Measurements from ENCODE around the gene OR1K1.

DNA sequence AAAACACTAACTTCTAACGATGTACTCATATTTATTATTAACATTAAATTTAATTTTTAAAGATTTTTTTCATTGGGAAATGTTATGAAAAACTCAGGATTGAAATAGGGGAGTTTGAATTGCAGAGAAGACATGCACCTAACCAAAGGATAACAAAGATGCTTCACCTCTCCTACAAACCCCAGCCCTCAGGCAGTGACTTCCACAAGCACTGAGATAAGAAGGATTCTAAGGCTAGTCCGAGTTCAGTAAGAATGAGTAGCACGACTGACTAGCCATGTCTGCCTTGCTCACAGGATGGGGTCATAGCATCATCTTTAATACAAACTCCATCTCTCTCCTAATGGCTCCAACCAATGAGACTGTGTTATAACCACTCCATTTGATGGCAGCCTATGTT, 18.3 kb upstream of the OR1K1 start:
- TF ChIP-seq CTCF (IDR thresholded peaks at IDR 0.05; ENCODE audit: extremely low read depth in 1 of 2, insufficient read depth in 1 of 2, low read depth in 1 of 2, low read length in 2 of 2) (no peak), EZH2 (IDR thresholded peaks at IDR 0.05; ENCODE audit: borderline replicate concordance, low read depth, low read length, severe bottlenecking) (no peak), POLR2A (IDR thresholded peaks at IDR 0.05; ENCODE audit: low read depth, low read length) (no peak), POLR2AphosphoS5 (IDR thresholded peaks at IDR 0.05; ENCODE audit: insufficient read depth, low read depth, low read length) (no peak), FOS (IDR thresholded peaks at IDR 0.05; ENCODE audit: borderline replicate concordance, insufficient read depth, low read length) (no peak)

Data from endothelial cell of umbilical vein (primary cell).